GM12873 (cell line): ENCODE data around the gene TERT.

Experiments used
- TF ChIP-seq, protein P1 (sequence below): IDR thresholded peaks from 2 replicates; pipeline ENCODE4 v1.5.1; 2012; ENCODE audit warnings: low read depth, mild to moderate bottlenecking, moderate library complexity, low read length, control low read depth; ENCODE audit not compliant: insufficient read depth; ENCODE audit errors: missing control alignments

TERT gene

DNA sequence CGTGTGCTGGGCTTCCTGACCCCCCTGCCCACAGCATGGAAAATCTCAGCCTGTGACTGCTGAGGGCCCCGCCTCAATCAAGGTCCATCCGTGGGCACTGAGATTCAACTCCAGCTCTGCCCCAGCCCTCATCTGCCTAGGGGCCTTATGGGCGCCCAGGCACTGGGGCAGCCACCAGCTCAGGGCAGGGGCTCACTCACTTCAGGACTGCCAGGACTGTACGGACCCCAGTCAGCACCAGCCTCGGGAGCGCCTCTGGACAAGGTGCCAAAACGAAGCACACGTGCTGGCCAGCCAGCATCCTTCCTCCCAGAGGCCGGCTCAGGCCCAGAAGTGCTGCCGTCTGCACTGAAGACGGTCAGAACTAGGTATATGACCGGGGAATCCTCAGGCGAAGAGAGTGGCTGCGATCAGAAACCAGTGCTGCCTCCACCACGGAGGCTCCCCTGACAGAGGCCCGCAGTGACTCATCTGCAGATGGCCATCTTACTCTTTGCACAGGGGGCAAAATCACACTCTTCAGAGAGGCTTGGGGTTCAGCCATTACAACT lies 30.4 kb upstream of the TERT start:
- TF ChIP-seq, protein P1, sequence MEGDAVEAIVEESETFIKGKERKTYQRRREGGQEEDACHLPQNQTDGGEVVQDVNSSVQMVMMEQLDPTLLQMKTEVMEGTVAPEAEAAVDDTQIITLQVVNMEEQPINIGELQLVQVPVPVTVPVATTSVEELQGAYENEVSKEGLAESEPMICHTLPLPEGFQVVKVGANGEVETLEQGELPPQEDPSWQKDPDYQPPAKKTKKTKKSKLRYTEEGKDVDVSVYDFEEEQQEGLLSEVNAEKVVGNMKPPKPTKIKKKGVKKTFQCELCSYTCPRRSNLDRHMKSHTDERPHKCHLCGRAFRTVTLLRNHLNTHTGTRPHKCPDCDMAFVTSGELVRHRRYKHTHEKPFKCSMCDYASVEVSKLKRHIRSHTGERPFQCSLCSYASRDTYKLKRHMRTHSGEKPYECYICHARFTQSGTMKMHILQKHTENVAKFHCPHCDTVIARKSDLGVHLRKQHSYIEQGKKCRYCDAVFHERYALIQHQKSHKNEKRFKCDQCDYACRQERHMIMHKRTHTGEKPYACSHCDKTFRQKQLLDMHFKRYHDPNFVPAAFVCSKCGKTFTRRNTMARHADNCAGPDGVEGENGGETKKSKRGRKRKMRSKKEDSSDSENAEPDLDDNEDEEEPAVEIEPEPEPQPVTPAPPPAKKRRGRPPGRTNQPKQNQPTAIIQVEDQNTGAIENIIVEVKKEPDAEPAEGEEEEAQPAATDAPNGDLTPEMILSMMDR: no peak

DNA sequence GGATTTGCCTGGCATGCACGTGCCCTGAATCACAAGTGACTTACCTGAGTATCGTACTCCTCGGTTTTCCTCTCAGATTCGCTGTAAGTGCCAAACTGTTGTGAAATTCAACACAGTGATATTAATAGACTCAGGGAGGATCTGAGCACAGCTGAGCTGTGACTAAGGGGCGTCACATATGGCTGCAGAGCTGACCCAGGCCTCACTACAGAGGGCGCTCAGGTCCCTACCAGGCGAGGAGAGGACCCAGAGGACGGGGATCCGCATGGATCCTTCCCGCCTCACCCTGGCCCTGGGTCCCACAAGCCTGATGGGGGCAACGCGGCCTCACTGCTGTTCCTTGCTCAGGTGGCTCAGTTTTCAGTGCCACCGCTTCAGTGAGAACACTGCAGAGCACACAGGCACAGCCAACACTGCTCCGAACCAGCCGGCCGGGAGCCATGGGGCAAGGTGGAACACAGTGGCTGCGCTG lies 29.9 kb upstream of the TERT start:
- TF ChIP-seq, protein P1: no peak

DNA sequence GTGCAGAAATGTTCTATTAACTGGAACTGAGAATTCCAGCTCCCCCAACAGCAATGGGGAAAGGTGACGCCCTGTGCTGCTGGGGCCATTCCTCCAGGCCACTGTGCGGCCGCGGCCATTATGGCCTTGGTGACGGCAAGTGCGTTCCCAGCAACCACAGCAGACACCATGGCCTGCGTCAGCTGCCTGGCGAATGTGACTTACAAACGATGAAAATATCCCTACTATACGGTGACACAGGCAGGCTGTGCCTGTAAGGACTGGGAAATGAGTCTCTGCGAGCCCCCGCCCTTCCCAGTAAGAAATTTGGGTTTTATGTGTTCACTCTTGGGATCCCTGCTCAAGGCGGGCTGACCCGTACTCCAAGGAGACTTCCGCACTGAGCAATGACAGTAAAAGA lies 29.4 kb upstream of the TERT start:
- TF ChIP-seq, protein P1: no peak

GRCh38 chr5:1323803-1324173 lies 28.9 kb upstream of the TERT start:
- TF ChIP-seq, protein P1: no peak

DNA sequence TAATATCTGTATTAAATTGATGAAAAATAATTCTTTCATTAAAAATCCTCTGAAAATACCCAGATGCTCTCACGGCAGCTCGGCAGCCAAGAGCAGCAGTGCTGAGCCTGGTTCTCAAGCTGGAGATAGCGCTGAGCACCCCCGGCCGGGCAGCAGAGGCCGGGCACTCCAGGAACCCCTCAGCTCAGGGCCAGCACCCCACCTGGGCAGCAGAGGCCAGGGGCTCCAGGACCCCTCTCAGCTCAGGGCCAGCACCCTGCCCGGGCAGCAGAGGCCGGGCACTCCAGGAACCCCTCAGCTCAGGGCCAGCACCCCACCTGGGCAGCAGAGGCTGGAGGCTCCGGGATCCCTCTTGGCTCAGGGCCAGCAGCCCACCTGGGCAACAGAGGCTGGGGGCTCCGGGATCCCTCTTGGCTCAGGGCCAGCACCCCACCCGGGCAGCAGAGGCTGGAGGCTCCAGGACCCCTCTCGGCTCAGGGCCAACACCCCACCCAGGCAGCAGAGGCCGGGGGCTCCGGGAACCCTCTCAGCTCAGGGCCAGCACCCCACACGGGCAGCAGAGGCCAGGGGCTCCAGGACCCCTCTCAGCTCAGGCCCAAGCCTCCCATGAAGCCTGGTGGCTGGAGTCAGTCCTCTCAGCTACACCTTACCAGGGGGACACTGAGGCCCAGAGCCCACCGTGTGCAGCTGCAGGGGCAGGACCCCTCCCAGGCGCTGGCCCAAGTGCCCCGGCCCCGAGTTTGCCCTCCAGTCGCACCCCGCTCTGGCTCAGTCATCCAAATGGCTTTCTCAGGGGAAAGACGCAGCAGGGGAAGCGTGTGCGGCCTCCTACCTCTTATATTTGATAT lies 28.3 kb upstream of the TERT start:
- TF ChIP-seq, protein P1: no peak

GRCh38 chr5:1322036-1322900 lies 27.4 kb upstream of the TERT start:
- TF ChIP-seq, protein P1: no peak

- TF ChIP-seq, protein P1: no peak
These were observed 26.7 kb upstream of the TERT start for GRCh38 chr5:1321576-1321975.
